HG03066 (cell line): ENCODE measurements around the gene EXOC6B.

Experiments
- ATAC-seq: cut with Tn5 transposase; IDR thresholded peaks from one replicate; pipeline ENCODE4 v1.9.1; 2021; ENCODE audit warnings: low read depth; ENCODE audit not compliant: unreplicated experiment

Gene EXOC6B

GRCh38 chr2:72255540-72255939 is 570.3 kb downstream of the EXOC6B start:
- no peak for ATAC-seq

GRCh38 chr2:72254831-72255451 is 570.9 kb downstream of the EXOC6B start:
- no peak for ATAC-seq

GRCh38 chr2:72238311-72238710 is 587.5 kb downstream of the EXOC6B start:
- ATAC-seq, result no peak

GRCh38 chr2:72237549-72237948 is 588.3 kb downstream of the EXOC6B start:
- no peak for ATAC-seq

GRCh38 chr2:72236445-72237067 is 589.3 kb downstream of the EXOC6B start:
- no peak for ATAC-seq

- no peak for ATAC-seq
Measured at GRCh38 chr2:72235497-72236415, 590.1 kb downstream of the EXOC6B start.

- no peak for ATAC-seq
Measured at GRCh38 chr2:72233211-72233610, 592.6 kb downstream of the EXOC6B start.

GRCh38 chr2:72222829-72223564 is 602.8 kb downstream of the EXOC6B start:
- ATAC-seq, result no peak

- ATAC-seq, result no peak
Measured at GRCh38 chr2:72220170-72220569, 605.7 kb downstream of the EXOC6B start.

- ATAC-seq, result no peak
Measured at GRCh38 chr2:72214429-72215143, 611.2 kb downstream of the EXOC6B start.

- ATAC-seq, result no peak
Measured at GRCh38 chr2:72212486-72212855, 613.4 kb downstream of the EXOC6B start.

- ATAC-seq, result no peak
Measured at GRCh38 chr2:72211777-72212485, 613.9 kb downstream of the EXOC6B start.

GRCh38 chr2:72211350-72211749 is 614.5 kb downstream of the EXOC6B start:
- no peak for ATAC-seq

- ATAC-seq, result no peak
Measured at GRCh38 chr2:72210470-72210869, 615.4 kb downstream of the EXOC6B start.

GRCh38 chr2:72208225-72208624 is 617.6 kb downstream of the EXOC6B start:
- ATAC-seq, result no peak

- ATAC-seq, result no peak
Measured at GRCh38 chr2:72207334-72207733, 618.5 kb downstream of the EXOC6B start.

- ATAC-seq, result no peak
Measured at GRCh38 chr2:72205504-72205881, 620.3 kb downstream of the EXOC6B start.

GRCh38 chr2:72204786-72205503 is 620.9 kb downstream of the EXOC6B start:
- no peak for ATAC-seq

GRCh38 chr2:72204156-72204785 is 621.6 kb downstream of the EXOC6B start:
- no peak for ATAC-seq
